ENCODE data around the gene CLCN6. TPM values are rescaled to one million over a fixed set of nuclear protein-coding genes. Genes with fewer than 3 reads are reported as not detected.

The CLCN6 gene
- total RNA-seq, 1 donor from 2014 or later = 6.8 TPM

DNA sequence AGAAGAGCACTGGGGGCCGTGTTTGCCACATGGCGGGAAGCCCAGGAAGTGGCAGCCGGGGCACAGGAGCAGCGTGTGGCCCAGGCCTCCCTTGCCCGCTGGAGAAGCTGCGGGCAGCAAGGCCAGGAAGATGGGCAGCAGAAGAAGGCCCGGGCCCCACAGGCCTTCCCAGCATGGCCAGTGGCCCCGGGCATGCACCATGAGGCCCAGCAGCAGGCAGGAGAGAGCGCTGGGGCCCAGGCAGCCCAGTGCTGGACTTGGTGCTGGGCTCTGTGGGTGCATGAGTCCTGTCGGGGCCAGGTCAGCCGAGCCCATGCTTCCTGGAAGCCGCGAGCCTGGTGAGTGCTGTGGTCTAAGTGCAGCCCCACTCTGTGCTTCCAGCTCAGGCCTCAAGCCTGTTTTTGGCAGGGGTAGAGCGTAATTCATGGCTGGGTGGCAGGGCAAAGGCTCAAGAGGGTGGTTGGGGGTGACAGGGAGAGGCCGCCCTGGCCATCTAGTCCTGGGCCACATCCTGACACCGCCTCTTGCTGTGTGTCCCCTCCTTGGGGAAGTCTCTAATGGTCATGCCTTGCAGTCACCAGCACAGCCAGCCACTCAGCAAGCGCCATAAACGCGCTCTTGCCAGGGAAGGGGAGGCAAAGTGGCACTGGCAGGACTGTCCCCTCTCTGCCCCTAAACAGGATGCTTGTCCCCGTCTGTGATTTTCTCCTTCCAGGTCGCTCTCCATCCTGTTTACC, 21.6 kb upstream of the CLCN6 start:
- TF ChIP-seq, protein P1, sequence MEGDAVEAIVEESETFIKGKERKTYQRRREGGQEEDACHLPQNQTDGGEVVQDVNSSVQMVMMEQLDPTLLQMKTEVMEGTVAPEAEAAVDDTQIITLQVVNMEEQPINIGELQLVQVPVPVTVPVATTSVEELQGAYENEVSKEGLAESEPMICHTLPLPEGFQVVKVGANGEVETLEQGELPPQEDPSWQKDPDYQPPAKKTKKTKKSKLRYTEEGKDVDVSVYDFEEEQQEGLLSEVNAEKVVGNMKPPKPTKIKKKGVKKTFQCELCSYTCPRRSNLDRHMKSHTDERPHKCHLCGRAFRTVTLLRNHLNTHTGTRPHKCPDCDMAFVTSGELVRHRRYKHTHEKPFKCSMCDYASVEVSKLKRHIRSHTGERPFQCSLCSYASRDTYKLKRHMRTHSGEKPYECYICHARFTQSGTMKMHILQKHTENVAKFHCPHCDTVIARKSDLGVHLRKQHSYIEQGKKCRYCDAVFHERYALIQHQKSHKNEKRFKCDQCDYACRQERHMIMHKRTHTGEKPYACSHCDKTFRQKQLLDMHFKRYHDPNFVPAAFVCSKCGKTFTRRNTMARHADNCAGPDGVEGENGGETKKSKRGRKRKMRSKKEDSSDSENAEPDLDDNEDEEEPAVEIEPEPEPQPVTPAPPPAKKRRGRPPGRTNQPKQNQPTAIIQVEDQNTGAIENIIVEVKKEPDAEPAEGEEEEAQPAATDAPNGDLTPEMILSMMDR (conservative IDR thresholded peaks at IDR 0.05; ENCODE audit: low read depth, low read length) = no peak
- H3K4me3 ChIP-seq (ENCODE audit: low read depth, low read length) = peak overlapping the region; percentile 18
- DNase-seq (ENCODE audit: low read depth) = no peak

- no peak for DNase-seq (ENCODE audit: low read depth)
- H3K4me3 ChIP-seq (ENCODE audit: low read depth, low read length) = peak overlapping the region; percentile 18
- TF ChIP-seq, protein P1 (conservative IDR thresholded peaks at IDR 0.05; ENCODE audit: low read depth, low read length) = peak; percentile 79
Measured at GRCh38 chr1:11784993-11785769, 20.8 kb upstream of the CLCN6 start.

GRCh38 chr1:11786168-11786567, 19.8 kb upstream of the CLCN6 start:
- TF ChIP-seq, protein P1 (conservative IDR thresholded peaks at IDR 0.05; ENCODE audit: low read depth, low read length) = no peak
- no peak overlapping the region for H3K4me3 ChIP-seq (ENCODE audit: low read depth, low read length)
- no peak for DNase-seq (ENCODE audit: low read depth)

GRCh38 chr1:11787251-11787803, 18.7 kb upstream of the CLCN6 start:
- no peak for DNase-seq (ENCODE audit: low read depth)
- H3K4me3 ChIP-seq (ENCODE audit: low read depth, low read length) = no peak overlapping the region
- TF ChIP-seq, protein P1 (conservative IDR thresholded peaks at IDR 0.05; ENCODE audit: low read depth, low read length) = no peak

DNA sequence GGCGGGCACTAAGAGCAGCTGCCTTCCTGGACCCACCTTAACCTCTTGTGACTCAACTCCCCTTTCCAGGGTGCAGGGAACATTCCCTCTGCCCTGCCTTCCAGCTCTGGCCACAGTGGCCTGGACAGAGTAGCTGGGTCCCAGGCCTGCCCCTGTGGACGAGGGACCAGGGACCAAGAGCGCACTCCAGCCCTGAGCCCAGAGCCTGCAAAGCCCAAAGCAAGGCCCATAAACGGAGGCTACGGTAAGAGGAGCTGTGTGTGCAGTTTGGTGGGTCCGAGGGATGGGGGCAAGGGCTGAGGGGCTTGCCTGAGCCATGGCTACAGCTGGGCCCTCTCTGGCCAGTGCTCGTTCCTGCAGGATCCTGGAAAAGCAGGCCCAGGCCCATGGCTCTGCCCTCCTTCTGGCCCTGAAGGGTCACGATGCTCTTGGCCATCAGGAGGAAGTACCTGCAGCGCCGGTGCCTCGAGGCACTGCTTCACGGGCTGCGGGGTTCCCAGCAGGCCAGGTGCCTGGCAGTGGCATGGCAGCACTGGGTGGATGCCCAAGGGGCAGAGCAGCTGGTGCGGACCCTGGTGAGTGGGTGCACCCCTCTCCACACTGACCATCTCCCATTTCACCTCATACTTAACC, 18.1 kb upstream of the CLCN6 start:
- peak overlapping the region; percentile 14 for H3K4me3 ChIP-seq (ENCODE audit: low read depth, low read length)
- DNase-seq (ENCODE audit: low read depth) = no peak
- TF ChIP-seq, protein P1 (conservative IDR thresholded peaks at IDR 0.05; ENCODE audit: low read depth, low read length) = no peak

DNA sequence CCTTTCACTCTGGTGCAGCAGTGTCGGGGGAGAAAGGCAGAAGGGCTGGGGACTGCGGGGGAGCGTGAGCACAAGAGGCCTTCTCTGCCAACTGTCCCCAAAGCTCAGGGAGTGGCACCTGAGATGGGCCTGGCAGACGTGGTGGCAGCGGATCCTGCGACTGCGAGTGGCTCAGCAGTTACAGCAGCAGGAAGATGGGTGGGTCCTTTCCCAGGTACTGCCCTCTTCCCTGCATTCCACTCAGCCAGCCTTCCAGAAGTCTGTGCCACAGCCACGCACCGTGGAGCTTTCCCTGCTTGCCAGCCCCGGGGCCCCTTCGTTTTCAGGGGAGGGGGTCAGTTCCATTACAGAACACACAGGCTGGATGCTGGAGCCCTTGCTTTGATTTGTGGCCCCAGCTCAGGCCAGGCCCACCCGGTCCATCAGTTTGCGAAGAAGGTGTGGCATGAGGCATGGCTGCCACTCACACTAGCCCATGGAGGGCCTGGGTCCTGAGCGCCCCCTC, 17.4 kb upstream of the CLCN6 start:
- no peak overlapping the region for H3K4me3 ChIP-seq (ENCODE audit: low read depth, low read length)
- DNase-seq (ENCODE audit: low read depth) = no peak
- TF ChIP-seq, protein P1 (conservative IDR thresholded peaks at IDR 0.05; ENCODE audit: low read depth, low read length) = no peak
